GM12878 (cell line): ENCODE measurements around the gene ADGRF1.

Experiments
- POLR2A ChIP-seq: IDR thresholded peaks from 2 replicates; pipeline ENCODE4 v1.6.1; 2011; ENCODE audit warnings: low read depth, mild to moderate bottlenecking, low read length
- ZNF622 ChIP-seq: fragments of 450-650 bp; IDR thresholded peaks from 2 replicates; pipeline ENCODE4 v1.6.1; 2017; ENCODE audit warnings: mild to moderate bottlenecking, inconsistent platforms

DNA sequence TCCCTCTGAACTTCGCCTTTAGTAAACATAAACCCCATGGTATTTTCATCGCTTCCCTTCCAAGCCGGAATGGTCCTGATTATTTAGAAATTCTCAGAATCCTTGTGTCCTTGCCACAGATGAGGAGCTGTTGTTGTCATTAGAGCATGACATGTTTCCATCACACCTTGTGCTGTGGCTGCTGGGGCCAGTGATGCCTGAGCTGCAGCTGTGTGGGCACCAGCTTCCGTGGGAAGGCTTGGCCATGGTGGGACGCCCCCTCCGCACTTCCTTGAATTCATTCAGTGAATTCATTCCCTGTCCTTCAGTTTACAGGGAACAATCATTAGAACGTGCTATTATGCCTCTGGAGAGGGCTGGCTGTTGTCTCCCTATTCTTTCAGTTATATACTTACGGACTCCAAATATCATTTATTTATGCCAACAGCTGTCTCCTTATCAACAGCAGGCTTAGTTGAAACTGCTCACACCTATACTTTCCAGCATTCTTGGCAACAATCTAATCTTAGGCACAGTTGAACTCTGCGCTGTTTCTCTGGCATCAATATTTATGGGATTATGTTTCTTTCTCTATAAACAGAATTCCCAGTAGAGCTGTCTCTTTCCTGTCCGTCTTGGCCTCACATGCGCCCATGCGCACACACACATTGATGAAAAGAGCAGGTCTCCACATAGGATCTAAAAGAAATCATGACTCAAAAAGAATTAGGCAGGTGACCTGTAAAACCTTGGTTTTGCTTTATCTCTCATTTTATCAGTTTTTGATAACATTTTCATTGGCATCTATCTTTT, 9.0 kb downstream of the ADGRF1 start:
- TF ChIP-seq POLR2A = no peak
- no peak for TF ChIP-seq ZNF622
